Activated T-cell treated with anti-CD3 and anti-CD28 coated beads, Interleukin-2, amount 50 U/mL, for 4 hours (primary cell): ENCODE measurements around the gene ZNF672. TPM values are rescaled to one million over a fixed set of nuclear protein-coding genes. Genes with fewer than 3 reads are reported as not detected.

Experiments used
- ATAC-seq, 2 donors: fragments of 200-7000 bp; cut with Tn5 transposase; one replicate each; pipeline ENCODE4 v1.10.0; 2021
- DNase-seq: peaks from one replicate; pipeline ENCODE4 v3.0.0-alpha.2; 2020
- H3K27me3 Mint-ChIP-seq: one replicate; pipeline ENCODE4 v1.8.0; 2021; ENCODE audit warnings: low read depth, mixed read lengths
- H3K36me3 Mint-ChIP-seq: one replicate; pipeline ENCODE4 v1.8.0; 2022; ENCODE audit warnings: mixed read lengths; ENCODE audit not compliant: insufficient read depth
- H3K4me1 Mint-ChIP-seq: one replicate; pipeline ENCODE4 v1.8.0; 2021; ENCODE audit warnings: low read depth, mixed read lengths
- H3K4me3 Mint-ChIP-seq: one replicate; pipeline ENCODE4 v1.8.0; 2021; ENCODE audit warnings: mild to moderate bottlenecking, moderate library complexity, mixed read lengths
- H3K9me3 Mint-ChIP-seq: one replicate; pipeline ENCODE4 v1.8.0; 2021; ENCODE audit warnings: mixed read lengths
- total RNA-seq, 3 donors: library from RNA; stranded (reverse); gene quantifications; one replicate each; pipeline ENCODE4 v1.2.1, GENCODE V29; 2021

ZNF672 gene
- total RNA-seq, 3 donors from 2014 or later, result 35.9 to 38.3 (median 37.2) TPM

DNA sequence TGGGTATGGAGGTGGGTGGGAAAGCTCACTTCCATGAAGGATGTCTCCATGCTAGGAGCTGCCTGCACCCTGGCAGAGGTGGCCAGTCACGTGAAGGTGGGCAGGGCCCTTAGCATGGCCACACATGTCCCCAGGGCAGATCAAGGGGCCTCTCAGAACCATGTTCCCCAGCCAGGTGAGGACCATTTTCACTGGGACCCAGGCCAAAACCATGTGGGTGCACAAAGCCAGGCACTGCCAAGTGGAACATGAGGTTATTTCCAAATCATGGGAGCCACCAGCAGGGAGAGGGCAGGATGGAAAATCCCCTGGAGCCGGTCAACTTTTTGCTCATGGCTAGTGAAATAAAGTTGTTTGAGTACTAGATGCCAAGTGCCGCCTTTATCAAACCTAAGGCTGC is 11.1 kb downstream of the ZNF672 start:
- Mint-ChIP-seq H3K4me1 (no peaks in the 10 kb centered on the region), H3K9me3 (no peaks in the 10 kb centered on the region), H3K27me3 (no peaks in the 10 kb centered on the region), H3K36me3 (peaks cover 19% of the 10 kb centered on the region), H3K4me3 (no peak overlapping the region)
- no peak for ATAC-seq
- no peak for DNase-seq

DNA sequence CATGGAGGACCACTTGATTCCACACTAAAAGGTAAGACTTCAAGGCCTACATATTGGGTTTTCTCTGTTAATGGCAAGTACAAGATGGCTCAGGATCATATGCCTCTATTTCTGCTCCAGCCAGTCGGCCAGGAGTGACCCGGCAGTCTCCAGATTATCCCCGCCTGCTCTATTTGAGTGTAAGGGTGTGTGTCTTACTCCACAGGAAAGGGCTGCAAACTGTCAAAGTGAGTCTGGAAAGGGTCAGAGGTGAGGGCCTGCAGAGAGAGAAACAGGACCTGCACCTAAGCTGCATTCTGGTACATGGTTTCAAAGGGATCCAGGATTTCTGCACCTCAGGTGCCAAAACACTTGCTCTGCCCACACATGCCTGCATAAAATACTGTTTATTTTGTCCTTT is 11.6 kb downstream of the ZNF672 start:
- no peak overlapping the region for H3K4me3 Mint-ChIP-seq
- H3K36me3 Mint-ChIP-seq, result peaks cover 20% of the 10 kb centered on the region
- no peaks in the 10 kb centered on the region for H3K27me3 Mint-ChIP-seq
- H3K4me1 Mint-ChIP-seq, result peaks cover 2% of the 10 kb centered on the region
- no peak for DNase-seq
- H3K9me3 Mint-ChIP-seq, result no peaks in the 10 kb centered on the region
- ATAC-seq, result no peak

DNA sequence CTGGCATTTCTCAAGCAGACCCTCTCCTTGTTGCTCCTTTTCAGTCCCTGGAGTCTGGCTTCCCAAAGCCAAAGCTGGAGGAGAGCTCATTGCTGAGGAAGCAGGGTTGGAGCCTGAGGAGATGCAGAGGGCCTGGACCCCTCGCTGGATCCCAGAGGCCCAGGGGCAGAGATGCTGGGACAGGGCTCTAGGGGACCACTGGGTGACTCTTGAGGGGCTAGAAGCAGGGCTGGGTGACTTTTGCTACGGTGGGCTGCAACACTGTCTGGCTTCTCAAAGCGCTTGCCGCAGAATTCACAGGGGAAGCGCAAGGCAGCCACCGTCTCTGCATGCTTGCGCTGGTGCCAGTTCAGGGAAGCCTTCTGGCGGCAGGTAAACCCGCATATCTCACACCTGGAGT is 12.1 kb downstream of the ZNF672 start:
- peaks cover 7% of the 10 kb centered on the region for H3K4me1 Mint-ChIP-seq
- H3K27me3 Mint-ChIP-seq, result no peaks in the 10 kb centered on the region
- DNase-seq (no peak), ATAC-seq (no peak)
- H3K36me3 Mint-ChIP-seq, result peaks cover 20% of the 10 kb centered on the region
- H3K9me3 Mint-ChIP-seq, result no peaks in the 10 kb centered on the region
- no peak overlapping the region for H3K4me3 Mint-ChIP-seq

DNA sequence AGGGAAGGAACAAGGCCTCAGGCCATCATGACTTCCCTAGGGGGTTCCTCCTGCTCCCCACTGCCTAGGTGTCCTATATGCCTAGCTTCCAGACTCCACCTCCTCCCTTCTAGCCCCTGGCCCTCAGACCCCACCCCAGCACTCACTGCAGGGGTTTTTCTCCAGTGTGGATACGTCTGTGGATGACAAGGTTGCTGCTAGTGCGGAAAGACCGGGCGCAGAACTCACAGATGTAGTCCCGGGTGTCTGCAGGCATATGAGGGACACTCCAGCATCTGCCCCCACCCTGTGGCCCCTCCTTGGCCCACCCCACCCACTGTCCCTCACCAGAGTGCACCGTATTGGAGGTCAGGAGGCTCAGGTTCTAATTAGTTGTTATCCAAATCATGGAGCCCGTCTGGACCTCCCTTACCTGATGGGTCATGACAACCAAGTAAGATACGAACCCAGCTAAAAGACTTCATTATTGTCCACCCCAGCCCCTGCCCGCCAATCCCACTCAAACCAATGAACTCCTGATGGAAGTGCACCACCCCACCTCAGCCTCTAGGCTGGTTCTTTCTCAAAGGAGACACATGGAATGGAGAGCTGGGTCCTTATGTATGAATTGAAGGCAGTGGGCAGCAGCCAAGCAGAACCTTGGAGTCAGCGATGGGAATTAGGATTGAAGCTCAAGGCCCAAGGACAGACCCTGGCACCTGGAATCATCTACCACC is 12.7 kb downstream of the ZNF672 start:
- Mint-ChIP-seq H3K4me1 (peaks cover 11% of the 10 kb centered on the region), H3K27me3 (no peaks in the 10 kb centered on the region), H3K9me3 (no peaks in the 10 kb centered on the region), H3K4me3 (no peak overlapping the region), H3K36me3 (peaks cover 18% of the 10 kb centered on the region)
- no peak for DNase-seq
- ATAC-seq, result no peak

DNA sequence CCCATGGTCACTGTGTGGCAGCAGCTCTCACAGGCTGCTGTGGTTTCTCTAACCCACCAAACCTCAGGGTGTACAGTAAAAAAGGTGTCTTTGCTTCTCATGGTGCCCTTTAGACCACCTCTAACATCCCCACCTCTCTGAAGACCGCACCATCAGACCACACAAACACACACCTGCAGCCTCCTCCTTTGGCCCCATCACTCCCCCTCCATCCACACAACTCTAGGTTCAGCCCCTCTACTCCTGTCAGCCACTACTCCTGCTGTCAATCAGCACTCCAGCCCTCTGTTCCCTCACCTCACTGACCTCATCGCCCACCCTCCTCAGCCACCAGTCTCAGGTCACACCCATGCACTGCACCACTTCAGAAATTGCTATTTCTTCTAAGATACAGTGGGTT is 13.4 kb downstream of the ZNF672 start:
- Mint-ChIP-seq H3K4me1 (peaks cover 18% of the 10 kb centered on the region), H3K4me3 (no peak overlapping the region), H3K36me3 (peaks cover 22% of the 10 kb centered on the region), H3K9me3 (no peaks in the 10 kb centered on the region), H3K27me3 (no peaks in the 10 kb centered on the region)
- DNase-seq, result no peak
- ATAC-seq, result no peak

DNA sequence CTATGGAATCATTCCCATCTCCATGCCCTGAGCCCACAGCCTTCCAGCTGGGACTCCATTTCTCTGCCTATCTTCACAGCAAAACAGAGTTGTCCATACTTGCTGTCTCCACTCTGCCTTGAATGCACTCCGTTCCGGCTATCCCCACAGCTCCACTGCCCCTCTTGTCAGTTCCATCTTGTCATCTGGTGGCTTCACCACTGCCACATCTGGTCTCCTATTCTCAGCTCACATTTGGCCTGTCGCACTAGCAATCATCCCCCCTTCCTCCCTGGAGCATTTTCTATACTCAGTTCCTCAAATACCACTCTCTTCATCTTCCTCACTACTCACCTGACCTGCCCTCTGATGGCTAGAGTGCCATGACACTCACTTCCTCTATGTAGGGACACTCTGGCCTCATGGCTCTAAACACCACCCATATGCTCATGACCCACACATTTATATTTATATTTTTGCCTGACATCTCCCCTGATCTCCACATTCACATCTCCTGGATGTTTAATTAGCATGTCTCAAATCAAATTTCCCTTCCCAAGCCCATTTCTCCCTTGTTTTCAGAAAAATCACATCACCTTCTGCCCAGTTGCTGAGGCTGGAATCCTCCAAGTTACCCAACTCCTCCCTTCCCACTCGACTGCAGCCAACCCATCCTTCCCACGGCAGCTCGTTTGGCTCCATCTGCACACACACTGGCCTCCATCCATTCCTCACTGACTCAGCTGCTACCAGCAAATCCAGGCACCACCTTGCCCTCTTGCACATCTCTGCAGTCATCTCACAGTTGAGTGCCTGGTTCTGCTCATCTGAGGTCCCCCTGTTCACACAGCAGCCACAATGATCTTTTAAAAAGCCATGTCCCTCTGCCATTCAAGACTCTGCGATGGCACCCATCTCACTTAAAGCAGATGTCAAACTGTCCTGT is 14.7 kb downstream of the ZNF672 start:
- Mint-ChIP-seq H3K9me3 (no peaks in the 10 kb centered on the region), H3K36me3 (peaks cover 14% of the 10 kb centered on the region), H3K4me1 (peaks cover 28% of the 10 kb centered on the region), H3K27me3 (no peaks in the 10 kb centered on the region), H3K4me3 (no peak overlapping the region)
- DNase-seq, result no peak
- ATAC-seq, result no peak

DNA sequence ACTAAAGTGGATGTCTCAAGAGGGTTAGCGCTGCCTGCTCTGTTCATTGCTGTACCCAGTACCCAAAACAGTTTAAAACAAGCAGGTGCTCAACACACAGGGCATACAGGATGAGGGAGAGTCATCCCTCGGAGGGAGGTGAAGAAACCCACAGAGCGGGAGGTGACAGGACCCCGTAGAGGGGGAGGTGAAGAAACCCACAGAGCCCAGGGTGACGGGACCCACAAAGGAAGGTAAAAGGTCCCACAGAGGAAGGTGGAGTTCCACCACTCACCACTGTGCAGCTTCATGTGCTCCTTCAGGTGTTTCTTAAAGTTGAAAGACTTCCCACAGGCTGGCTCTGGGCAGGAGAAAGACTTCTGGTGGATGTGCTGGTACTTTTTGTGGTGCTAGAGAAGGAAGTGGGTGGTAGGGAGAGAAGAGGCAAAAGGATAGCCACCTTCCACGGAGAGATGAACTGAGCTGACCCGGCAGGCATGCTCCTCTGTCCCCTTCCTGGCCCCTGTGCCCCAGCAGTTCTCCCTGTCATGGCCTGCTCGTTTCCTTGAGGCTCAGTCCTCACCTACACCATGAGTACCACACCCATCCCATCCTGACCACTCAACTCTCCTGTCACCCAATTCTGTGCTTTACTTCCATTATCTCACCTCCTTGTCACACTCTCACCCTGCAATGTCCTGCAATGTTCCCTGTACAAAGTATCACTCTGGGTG is 15.8 kb downstream of the ZNF672 start:
- H3K4me3 Mint-ChIP-seq, result peak overlapping the region; percentile 27
- DNase-seq (peak; percentile 20), ATAC-seq (peak in 1 of 2 donors; percentile 37)
- no peaks in the 10 kb centered on the region for H3K9me3 Mint-ChIP-seq
- peaks cover 9% of the 10 kb centered on the region for H3K36me3 Mint-ChIP-seq
- H3K27me3 Mint-ChIP-seq, result no peaks in the 10 kb centered on the region
- peaks cover 36% of the 10 kb centered on the region for H3K4me1 Mint-ChIP-seq

DNA sequence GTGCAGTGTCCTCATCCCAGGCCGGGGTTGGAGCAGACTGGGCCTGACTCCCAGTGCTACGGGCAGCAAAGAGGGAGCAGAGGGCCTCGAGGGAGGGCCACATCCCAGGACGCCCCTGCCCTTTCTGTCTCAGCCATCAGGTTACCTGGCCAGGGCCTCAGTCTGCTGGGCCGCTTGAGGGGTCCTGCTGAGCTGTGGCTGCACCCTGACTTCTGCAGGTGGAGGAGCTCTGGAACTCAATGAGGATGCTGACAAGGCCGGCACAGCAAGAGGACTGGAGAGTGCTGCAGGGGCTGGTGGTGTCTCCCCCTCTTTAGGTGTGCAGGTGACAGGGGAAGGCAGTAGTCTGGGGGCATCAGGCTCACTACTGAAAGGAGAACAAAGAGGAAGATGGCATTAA is 17.6 kb downstream of the ZNF672 start:
- H3K36me3 Mint-ChIP-seq, result peaks cover 6% of the 10 kb centered on the region
- ATAC-seq, result no peak
- H3K9me3 Mint-ChIP-seq, result no peaks in the 10 kb centered on the region
- no peak for DNase-seq
- H3K27me3 Mint-ChIP-seq, result no peaks in the 10 kb centered on the region
- peaks cover 47% of the 10 kb centered on the region for H3K4me1 Mint-ChIP-seq
- no peak overlapping the region for H3K4me3 Mint-ChIP-seq

DNA sequence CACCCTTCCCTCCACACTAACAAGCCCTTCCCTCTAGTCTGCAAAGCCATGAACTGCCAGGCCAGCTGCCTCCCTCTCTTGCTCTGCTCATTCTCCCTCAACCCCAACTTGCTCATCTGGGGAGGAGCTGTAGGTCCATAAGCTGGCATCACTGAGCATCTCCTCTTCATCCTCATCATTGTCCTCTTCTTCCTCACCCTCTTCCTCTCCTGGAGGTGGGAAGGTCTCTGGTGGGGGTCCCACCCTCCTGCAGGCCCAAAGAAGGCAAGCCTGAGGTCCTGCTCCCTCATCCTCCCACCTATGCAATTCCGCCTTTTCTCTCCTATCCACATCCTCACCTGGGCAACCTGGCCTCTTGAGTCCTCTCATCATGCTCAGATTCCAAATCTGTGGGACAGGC is 18.2 kb downstream of the ZNF672 start:
- DNase-seq, result no peak
- Mint-ChIP-seq H3K9me3 (no peaks in the 10 kb centered on the region), H3K4me3 (no peak overlapping the region), H3K4me1 (peaks cover 47% of the 10 kb centered on the region), H3K27me3 (no peaks in the 10 kb centered on the region), H3K36me3 (peaks cover 6% of the 10 kb centered on the region)
- ATAC-seq, result no peak

DNA sequence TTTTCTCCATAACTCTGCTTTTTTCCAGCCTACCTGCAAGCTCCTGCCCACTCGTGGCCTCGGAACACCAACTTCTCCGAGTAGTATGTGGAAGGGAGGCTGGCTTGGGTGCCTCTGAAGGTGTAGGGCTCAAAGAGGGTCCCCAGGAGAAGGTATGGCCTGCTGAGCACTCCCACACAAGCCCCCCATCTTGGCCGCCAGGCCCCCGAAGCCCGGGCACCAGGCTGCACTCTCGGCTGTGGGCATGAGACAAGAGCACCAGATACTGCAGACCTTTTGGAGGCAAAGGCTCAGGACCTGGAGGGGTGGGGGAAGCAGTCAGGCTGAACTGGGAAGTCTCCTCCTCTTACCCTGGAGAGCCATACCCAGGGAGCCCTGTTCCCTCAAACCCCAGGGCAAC is 19.2 kb downstream of the ZNF672 start:
- peaks cover 47% of the 10 kb centered on the region for H3K4me1 Mint-ChIP-seq
- no peaks in the 10 kb centered on the region for H3K27me3 Mint-ChIP-seq
- peaks cover 6% of the 10 kb centered on the region for H3K36me3 Mint-ChIP-seq
- H3K9me3 Mint-ChIP-seq, result no peaks in the 10 kb centered on the region
- DNase-seq, result no peak
- no peak for ATAC-seq
- peak overlapping the region; percentile 91 for H3K4me3 Mint-ChIP-seq

DNA sequence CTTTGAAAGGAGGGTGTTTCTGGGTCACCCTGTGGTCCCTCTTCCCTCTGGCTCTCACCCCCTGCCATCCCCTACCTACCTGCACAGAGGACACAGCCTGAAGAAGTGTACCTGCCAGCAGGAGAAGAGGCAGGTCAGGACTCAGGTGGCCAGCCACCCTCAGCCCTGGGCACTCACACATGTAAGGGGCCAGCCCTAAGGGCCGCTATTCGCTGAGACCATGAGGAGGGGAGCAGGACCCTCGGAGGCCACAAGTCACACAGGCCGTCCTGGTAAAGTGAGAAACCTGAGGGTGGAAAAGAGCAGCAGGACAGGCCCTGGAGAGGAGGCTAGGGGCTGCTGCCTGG is 19.7 kb downstream of the ZNF672 start:
- DNase-seq, result no peak
- Mint-ChIP-seq H3K4me3 (peak overlapping the region; percentile 91), H3K9me3 (no peaks in the 10 kb centered on the region), H3K36me3 (peaks cover 6% of the 10 kb centered on the region), H3K27me3 (no peaks in the 10 kb centered on the region), H3K4me1 (peaks cover 52% of the 10 kb centered on the region)
- no peak for ATAC-seq

DNA sequence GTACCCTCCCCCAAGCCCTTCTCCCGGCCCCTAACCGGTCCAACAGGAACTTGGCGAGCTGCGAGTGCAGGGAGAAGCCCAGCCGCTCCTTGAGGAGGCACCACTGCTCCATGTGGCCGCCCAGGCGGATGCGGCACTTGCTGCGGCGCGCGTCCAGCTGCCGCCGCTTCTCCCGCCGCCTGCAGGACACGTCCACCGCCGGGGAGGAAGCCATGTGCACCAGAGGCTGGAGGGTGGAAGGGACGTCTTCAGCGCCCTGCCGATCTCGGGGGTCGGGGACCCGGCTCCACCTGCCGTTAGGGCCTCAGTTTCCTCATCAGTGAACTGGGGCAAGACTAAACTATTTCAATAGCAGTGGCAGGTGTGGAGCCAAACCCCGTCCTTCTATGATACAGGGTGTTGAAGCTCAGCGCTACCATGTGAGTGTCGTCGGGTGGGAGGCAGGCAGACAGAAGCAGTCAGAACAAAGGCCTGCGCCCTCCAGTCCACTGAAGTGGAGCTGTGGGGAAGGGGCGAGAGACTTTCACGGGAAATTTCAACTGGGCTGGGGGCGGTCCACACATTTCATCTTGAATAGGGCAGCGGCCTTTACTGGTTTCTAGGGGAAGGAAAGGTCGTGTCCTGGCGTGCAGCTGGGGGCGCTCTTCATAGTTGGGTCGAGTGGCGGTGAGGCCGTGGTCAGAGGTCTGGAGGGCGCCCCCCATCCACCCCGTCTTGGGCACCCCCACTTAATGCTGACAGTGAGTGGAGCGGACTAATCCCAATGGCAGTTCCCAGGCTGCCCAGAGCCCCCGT is 20.3 kb downstream of the ZNF672 start:
- DNase-seq (no peak), ATAC-seq (peak; percentile 29 to 30)
- Mint-ChIP-seq H3K27me3 (no peaks in the 10 kb centered on the region), H3K36me3 (peaks cover 6% of the 10 kb centered on the region), H3K4me1 (peaks cover 56% of the 10 kb centered on the region), H3K9me3 (no peaks in the 10 kb centered on the region), H3K4me3 (peak overlapping the region; percentile 91)

DNA sequence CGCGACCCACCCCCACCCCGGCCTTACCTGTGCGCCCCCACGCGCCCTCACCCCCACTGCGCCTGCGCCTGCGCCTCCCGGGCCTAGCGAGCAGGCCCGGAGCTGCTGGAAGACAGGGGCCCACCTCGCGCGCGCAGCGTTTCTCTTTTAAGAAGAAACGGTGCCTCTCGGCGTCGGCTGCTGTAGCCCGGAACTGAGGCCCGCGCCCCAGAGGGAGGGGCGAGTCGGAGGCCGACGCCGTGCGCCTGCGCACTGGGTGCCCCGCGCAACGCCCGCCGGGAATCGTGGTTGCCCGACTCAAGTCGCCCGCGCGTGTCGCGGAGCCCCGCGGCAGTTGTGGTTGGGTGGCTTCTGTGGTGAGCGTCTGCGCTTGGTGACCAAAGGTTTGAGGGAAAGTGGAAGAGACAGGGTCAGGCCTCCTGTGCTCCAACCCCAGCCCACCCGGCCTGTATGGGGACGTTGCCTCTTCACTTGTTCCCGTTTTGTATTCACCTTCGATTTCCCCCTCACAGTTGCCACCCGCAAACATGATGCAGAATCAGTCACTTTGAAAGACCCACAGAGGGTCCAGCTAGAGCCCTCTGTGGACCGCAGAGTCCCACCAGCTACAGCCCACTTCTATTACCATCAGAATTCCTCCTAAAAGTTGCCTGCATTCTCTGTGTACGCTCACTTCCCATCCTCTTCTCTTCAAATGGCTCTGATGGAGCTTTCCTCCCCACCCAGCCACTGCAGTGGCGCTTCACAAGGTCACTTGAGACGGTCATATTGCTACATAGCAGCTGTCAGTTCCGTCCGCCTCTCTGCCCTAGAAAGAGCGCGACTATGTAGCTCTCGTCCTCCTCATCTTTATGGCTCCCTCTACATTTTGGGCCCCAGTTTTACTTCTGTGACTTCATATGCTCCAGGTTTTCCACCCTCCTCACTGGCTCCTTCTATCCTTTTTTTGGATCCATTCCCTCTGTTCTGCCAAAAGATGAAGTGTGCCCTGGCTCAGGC is 21.2 kb downstream of the ZNF672 start, which contains the start of gene ZNF692:
TSS of gene ZNF692 (minus strand) at position 195 of the 999 bp plus-strand sequence. CDS start 776 bp downstream, outside the sequence.
- no peaks in the 10 kb centered on the region for H3K27me3 Mint-ChIP-seq
- ATAC-seq (peak; percentile 87 to 88), DNase-seq (peak; percentile 97)
- peaks cover 64% of the 10 kb centered on the region for H3K4me1 Mint-ChIP-seq
- peak within 1 kb of the TSS; percentile 91 for H3K4me3 Mint-ChIP-seq
- H3K9me3 Mint-ChIP-seq, result no peaks in the 10 kb centered on the region
- H3K36me3 Mint-ChIP-seq, result peaks cover 4% of the 10 kb centered on the region
